GM23338 (cell line): ENCODE results near the gene CDK5R2. TPM values are rescaled to one million over a fixed set of nuclear protein-coding genes. Genes with fewer than 3 reads are reported as not detected.

Experiments
- ATAC-seq: fragments of 200-7000 bp; cut with Tn5 transposase; 3 replicates; pipeline ENCODE4 v1.9.1; 2020
- DNase-seq: peaks from one replicate; pipeline ENCODE4 v3.0.0-alpha.2; 2015; ENCODE audit warnings: low spot score
- H2AFZ ChIP-seq: fragments of 200-600 bp; sonication (generic); 2 replicates; pipeline ENCODE4 v1.8.0; 2016; ENCODE audit warnings: antibody characterized with exemption, mild to moderate bottlenecking, moderate library complexity
- H3F3A ChIP-seq: fragments of 200-600 bp; sonication (generic); replicated peaks from 2 replicates; pipeline ENCODE4 v1.8.0; 2017; ENCODE audit warnings: antibody characterized with exemption, mixed run types, low read depth
- H3K27ac ChIP-seq: fragments of 200-600 bp; sonication (generic); 2 replicates; pipeline ENCODE4 v1.6.1; 2016; ENCODE audit warnings: low read depth
- H3K27me3 ChIP-seq: fragments of 200-600 bp; sonication (generic); 2 replicates; pipeline ENCODE4 v1.8.0; 2016; ENCODE audit warnings: mild to moderate bottlenecking, mixed run types, moderate library complexity; ENCODE audit not compliant: insufficient read depth
- H3K36me3 ChIP-seq: fragments of 200-600 bp; sonication (generic); 2 replicates; pipeline ENCODE4 v1.8.0; 2016; ENCODE audit warnings: mild to moderate bottlenecking; ENCODE audit not compliant: insufficient read depth
- H3K4me1 ChIP-seq: fragments of 200-600 bp; sonication (generic); 2 replicates; pipeline ENCODE4 v1.8.0; 2016; ENCODE audit warnings: mild to moderate bottlenecking, moderate library complexity; ENCODE audit not compliant: insufficient read depth
- H3K4me2 ChIP-seq: fragments of 200-600 bp; sonication (generic); 2 replicates; pipeline ENCODE4 v1.7.1; 2017; ENCODE audit warnings: mixed run types
- H3K4me3 ChIP-seq: fragments of 200-600 bp; sonication (generic); 2 replicates; pipeline ENCODE4 v1.6.1; 2016; ENCODE audit warnings: mixed run types
- H3K79me2 ChIP-seq: fragments of 200-600 bp; sonication (generic); replicated peaks from 2 replicates; pipeline ENCODE4 v1.8.0; 2017; ENCODE audit warnings: mild to moderate bottlenecking; ENCODE audit not compliant: insufficient read depth
- H3K9me2 ChIP-seq: fragments of 200-600 bp; sonication (generic); 2 replicates; pipeline ENCODE4 v1.8.0; 2017; ENCODE audit not compliant: insufficient read depth
- H4K20me1 ChIP-seq: fragments of 200-600 bp; sonication (generic); replicated peaks from 2 replicates; pipeline ENCODE4 v1.8.0; 2017; ENCODE audit warnings: mild to moderate bottlenecking; ENCODE audit not compliant: insufficient read depth
- H3K27ac Mint-ChIP-seq: 2 replicates; pipeline ENCODE4 v1.8.0; 2020; ENCODE audit warnings: inconsistent platforms, mild to moderate bottlenecking, moderate library complexity, mixed read lengths
- H3K27me3 Mint-ChIP-seq: 3 replicates; pipeline ENCODE4 v1.8.0; 2022; ENCODE audit warnings: low read depth, mild to moderate bottlenecking, moderate library complexity, mixed read lengths, inconsistent platforms; ENCODE audit not compliant: insufficient read depth, poor library complexity
- H3K36me3 Mint-ChIP-seq: 3 replicates; pipeline ENCODE4 v1.8.0; 2021; ENCODE audit warnings: low read depth, mild to moderate bottlenecking, inconsistent platforms, moderate library complexity, mixed read lengths
- H3K4me1 Mint-ChIP-seq: 3 replicates; pipeline ENCODE4 v1.8.0; 2020; ENCODE audit warnings: mild to moderate bottlenecking, inconsistent platforms, mixed read lengths
- H3K4me3 Mint-ChIP-seq: 3 replicates; pipeline ENCODE4 v1.8.0; 2021; ENCODE audit warnings: moderate library complexity, mild to moderate bottlenecking, inconsistent platforms, mixed read lengths
- H3K9me3 Mint-ChIP-seq: 3 replicates; pipeline ENCODE4 v1.8.0; 2020; ENCODE audit warnings: moderate library complexity, mild to moderate bottlenecking, inconsistent platforms, mixed read lengths
- EZH2 ChIP-seq: fragments of 200-600 bp; sonication (generic); IDR thresholded peaks from one replicate; pipeline ENCODE4 v1.8.0; 2017; ENCODE audit warnings: antibody characterized with exemption, mild to moderate bottlenecking, low read depth; ENCODE audit not compliant: unreplicated experiment
- EZH2phosphoT487 ChIP-seq: fragments of 200-600 bp; sonication (generic); IDR thresholded peaks from one replicate; pipeline ENCODE4 v1.8.1; 2018; ENCODE audit warnings: antibody characterized with exemption; ENCODE audit not compliant: unreplicated experiment
- NANOG ChIP-seq: IDR thresholded peaks from 2 replicates; pipeline ENCODE4 v1.6.1; 2016; ENCODE audit warnings: antibody characterized with exemption, borderline replicate concordance
- POLR2AphosphoS5 ChIP-seq: IDR thresholded peaks from 2 replicates; pipeline ENCODE4 v1.6.1; 2016; ENCODE audit warnings: antibody characterized with exemption, low read depth
- STAT1 ChIP-seq: IDR thresholded peaks from one replicate; pipeline ENCODE4 v1.6.1; 2016; ENCODE audit warnings: antibody characterized with exemption; ENCODE audit not compliant: unreplicated experiment
- ZNF114 ChIP-seq: fragments of 250-450 bp; sonication (Bioruptor Pico); IDR thresholded peaks from 2 replicates; pipeline ENCODE4 v1.5.0; 2020; ENCODE audit warnings: mild to moderate bottlenecking, moderate library complexity
- ZNF331 ChIP-seq: fragments of 250-450 bp; sonication (Bioruptor Pico); IDR thresholded peaks from 2 replicates; pipeline ENCODE4 v1.5.0; 2020; ENCODE audit warnings: low read depth, mild to moderate bottlenecking, moderate library complexity
- polyA plus RNA-seq: library from polyadenylated mRNA; unstranded; fragments of >200 nt; fragmentation: Nextera tagmentation; extraction: Ambion mirVana; gene quantifications from 2 replicates; pipeline ENCODE4 v1.2.1, GENCODE V29; 2016
- total RNA-seq: library from RNA; depleted of rRNA; stranded (reverse); fragments of >200 nt; shearing (Covaris generic); gene quantifications from 2 replicates; pipeline ENCODE4 v1.2.3, GENCODE V29; 2014
- TF ChIP-seq, protein P1 (sequence below): IDR thresholded peaks from one replicate; pipeline ENCODE4 v1.6.1; 2018; ENCODE audit warnings: antibody characterized with exemption; ENCODE audit not compliant: unreplicated experiment
- TF ChIP-seq, protein P2 (sequence below): fragments of 250-450 bp; sonication (Bioruptor Pico); IDR thresholded peaks from 2 replicates; pipeline ENCODE4 v1.5.0; 2020; ENCODE audit warnings: mild to moderate bottlenecking, moderate library complexity

The CDK5R2 gene
- total and polyA plus RNA-seq, 2 experiments from 2014 or later = 0.56 TPM; not detected in 1

DNA sequence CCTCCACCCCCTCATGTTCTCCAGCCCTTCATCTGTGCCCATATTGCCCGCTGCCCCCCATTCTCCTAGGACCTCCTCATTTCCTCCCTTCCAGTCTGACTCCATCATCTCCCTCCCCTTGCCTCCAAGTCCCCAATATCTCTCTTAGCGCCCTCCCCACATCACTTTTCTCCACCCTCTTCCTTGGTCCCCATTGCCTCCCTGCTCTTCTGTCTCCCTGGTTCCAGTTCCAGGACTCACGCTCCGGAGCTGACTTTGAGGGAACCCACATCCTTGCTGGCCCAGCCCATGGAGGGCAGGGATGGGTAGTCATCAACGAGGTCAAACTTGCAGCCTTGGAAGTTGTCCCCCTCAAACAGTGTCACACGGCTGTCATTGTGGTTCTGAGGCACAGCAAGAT lies 31.1 kb downstream of the CDK5R2 start:
- no peak overlapping the region for H2AFZ ChIP-seq
- H3K79me2 ChIP-seq = no peaks in the 10 kb centered on the region
- H3F3A ChIP-seq = peaks cover 4% of the 10 kb centered on the region; the same call in 1 of the 2 replicates
- Mint-ChIP-seq H3K27ac (no peak overlapping the region), H3K4me1 (peaks cover 3% of the 10 kb centered on the region; the same call in 2 of the 3 replicates), H3K4me3 (no peak overlapping the region), H3K36me3 (no peaks in the 10 kb centered on the region), H3K9me3 (peaks cover 3% of the 10 kb centered on the region; the same call in 1 of the 3 replicates), H3K27me3 (peaks cover 99% of the 10 kb centered on the region)
- peaks cover 22% of the 10 kb centered on the region for H3K4me1 ChIP-seq
- H3K27me3 ChIP-seq = peaks cover 100% of the 10 kb centered on the region
- no peak for ATAC-seq
- peaks cover 18% of the 10 kb centered on the region; the same call in 1 of the 2 replicates for H4K20me1 ChIP-seq
- TF ChIP-seq EZH2 = peak; percentile 86
- TF ChIP-seq, protein P1, sequence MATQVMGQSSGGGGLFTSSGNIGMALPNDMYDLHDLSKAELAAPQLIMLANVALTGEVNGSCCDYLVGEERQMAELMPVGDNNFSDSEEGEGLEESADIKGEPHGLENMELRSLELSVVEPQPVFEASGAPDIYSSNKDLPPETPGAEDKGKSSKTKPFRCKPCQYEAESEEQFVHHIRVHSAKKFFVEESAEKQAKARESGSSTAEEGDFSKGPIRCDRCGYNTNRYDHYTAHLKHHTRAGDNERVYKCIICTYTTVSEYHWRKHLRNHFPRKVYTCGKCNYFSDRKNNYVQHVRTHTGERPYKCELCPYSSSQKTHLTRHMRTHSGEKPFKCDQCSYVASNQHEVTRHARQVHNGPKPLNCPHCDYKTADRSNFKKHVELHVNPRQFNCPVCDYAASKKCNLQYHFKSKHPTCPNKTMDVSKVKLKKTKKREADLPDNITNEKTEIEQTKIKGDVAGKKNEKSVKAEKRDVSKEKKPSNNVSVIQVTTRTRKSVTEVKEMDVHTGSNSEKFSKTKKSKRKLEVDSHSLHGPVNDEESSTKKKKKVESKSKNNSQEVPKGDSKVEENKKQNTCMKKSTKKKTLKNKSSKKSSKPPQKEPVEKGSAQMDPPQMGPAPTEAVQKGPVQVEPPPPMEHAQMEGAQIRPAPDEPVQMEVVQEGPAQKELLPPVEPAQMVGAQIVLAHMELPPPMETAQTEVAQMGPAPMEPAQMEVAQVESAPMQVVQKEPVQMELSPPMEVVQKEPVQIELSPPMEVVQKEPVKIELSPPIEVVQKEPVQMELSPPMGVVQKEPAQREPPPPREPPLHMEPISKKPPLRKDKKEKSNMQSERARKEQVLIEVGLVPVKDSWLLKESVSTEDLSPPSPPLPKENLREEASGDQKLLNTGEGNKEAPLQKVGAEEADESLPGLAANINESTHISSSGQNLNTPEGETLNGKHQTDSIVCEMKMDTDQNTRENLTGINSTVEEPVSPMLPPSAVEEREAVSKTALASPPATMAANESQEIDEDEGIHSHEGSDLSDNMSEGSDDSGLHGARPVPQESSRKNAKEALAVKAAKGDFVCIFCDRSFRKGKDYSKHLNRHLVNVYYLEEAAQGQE = no peak
- TF ChIP-seq ZNF114 = no peak
- TF ChIP-seq NANOG = no peak
- no peak for TF ChIP-seq POLR2AphosphoS5
- no peak for TF ChIP-seq ZNF331 (CRISPR knock-in tag)
- TF ChIP-seq, protein P2, sequence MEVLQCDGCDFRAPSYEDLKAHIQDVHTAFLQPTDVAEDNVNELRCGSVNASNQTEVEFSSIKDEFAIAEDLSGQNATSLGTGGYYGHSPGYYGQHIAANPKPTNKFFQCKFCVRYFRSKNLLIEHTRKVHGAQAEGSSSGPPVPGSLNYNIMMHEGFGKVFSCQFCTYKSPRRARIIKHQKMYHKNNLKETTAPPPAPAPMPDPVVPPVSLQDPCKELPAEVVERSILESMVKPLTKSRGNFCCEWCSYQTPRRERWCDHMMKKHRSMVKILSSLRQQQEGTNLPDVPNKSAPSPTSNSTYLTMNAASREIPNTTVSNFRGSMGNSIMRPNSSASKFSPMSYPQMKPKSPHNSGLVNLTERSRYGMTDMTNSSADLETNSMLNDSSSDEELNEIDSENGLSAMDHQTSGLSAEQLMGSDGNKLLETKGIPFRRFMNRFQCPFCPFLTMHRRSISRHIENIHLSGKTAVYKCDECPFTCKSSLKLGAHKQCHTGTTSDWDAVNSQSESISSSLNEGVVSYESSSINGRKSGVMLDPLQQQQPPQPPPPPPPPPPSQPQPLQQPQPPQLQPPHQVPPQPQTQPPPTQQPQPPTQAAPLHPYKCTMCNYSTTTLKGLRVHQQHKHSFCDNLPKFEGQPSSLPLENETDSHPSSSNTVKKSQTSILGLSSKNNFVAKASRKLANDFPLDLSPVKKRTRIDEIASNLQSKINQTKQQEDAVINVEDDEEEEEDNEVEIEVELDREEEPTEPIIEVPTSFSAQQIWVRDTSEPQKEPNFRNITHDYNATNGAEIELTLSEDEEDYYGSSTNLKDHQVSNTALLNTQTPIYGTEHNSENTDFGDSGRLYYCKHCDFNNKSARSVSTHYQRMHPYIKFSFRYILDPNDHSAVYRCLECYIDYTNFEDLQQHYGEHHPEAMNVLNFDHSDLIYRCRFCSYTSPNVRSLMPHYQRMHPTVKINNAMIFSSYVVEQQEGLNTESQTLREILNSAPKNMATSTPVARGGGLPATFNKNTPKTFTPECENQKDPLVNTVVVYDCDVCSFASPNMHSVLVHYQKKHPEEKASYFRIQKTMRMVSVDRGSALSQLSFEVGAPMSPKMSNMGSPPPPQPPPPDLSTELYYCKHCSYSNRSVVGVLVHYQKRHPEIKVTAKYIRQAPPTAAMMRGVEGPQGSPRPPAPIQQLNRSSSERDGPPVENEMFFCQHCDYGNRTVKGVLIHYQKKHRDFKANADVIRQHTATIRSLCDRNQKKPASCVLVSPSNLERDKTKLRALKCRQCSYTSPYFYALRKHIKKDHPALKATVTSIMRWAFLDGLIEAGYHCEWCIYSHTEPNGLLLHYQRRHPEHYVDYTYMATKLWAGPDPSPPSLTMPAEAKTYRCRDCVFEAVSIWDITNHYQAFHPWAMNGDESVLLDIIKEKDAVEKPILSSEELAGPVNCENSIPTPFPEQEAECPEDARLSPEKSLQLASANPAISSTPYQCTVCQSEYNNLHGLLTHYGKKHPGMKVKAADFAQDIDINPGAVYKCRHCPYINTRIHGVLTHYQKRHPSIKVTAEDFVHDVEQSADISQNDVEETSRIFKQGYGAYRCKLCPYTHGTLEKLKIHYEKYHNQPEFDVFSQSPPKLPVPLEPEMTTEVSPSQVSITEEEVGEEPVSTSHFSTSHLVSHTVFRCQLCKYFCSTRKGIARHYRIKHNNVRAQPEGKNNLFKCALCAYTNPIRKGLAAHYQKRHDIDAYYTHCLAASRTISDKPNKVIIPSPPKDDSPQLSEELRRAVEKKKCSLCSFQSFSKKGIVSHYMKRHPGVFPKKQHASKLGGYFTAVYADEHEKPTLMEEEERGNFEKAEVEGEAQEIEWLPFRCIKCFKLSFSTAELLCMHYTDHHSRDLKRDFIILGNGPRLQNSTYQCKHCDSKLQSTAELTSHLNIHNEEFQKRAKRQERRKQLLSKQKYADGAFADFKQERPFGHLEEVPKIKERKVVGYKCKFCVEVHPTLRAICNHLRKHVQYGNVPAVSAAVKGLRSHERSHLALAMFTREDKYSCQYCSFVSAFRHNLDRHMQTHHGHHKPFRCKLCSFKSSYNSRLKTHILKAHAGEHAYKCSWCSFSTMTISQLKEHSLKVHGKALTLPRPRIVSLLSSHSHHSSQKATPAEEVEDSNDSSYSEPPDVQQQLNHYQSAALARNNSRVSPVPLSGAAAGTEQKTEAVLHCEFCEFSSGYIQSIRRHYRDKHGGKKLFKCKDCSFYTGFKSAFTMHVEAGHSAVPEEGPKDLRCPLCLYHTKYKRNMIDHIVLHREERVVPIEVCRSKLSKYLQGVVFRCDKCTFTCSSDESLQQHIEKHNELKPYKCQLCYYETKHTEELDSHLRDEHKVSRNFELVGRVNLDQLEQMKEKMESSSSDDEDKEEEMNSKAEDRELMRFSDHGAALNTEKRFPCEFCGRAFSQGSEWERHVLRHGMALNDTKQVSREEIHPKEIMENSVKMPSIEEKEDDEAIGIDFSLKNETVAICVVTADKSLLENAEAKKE (CRISPR knock-in tag) = no peak
- no peak for TF ChIP-seq STAT1
- TF ChIP-seq EZH2phosphoT487 = no peak
- H3K4me2 ChIP-seq = no peak overlapping the region
- no peak for DNase-seq
- H3K9me2 ChIP-seq = no peaks in the 10 kb centered on the region
- no peak overlapping the region for H3K27ac ChIP-seq
- no peaks in the 10 kb centered on the region for H3K36me3 ChIP-seq
- no peak overlapping the region for H3K4me3 ChIP-seq
